Nephron progenitor cell (in vitro differentiated cells): ENCODE measurements around the gene PRSS58.

ENCODE experiments used
- DNase-seq: peaks from one replicate; pipeline ENCODE4 v3.0.0; 2021
- H3K27ac Mint-ChIP-seq: 2 replicates; pipeline ENCODE4 v1.8.0; 2021; ENCODE audit warnings: mild to moderate bottlenecking, moderate library complexity, mixed read lengths
- H3K27me3 Mint-ChIP-seq: 2 replicates; pipeline ENCODE4 v1.8.0; 2021; ENCODE audit warnings: mild to moderate bottlenecking, low read depth, mixed read lengths; ENCODE audit not compliant: poor library complexity
- H3K36me3 Mint-ChIP-seq: 2 replicates; pipeline ENCODE4 v1.8.0; 2021; ENCODE audit warnings: low read depth, mixed read lengths
- H3K4me1 Mint-ChIP-seq: 2 replicates; pipeline ENCODE4 v1.8.0; 2021; ENCODE audit warnings: mixed read lengths
- H3K4me3 Mint-ChIP-seq: 2 replicates; pipeline ENCODE4 v1.8.0; 2021; ENCODE audit warnings: mild to moderate bottlenecking, moderate library complexity, mixed read lengths
- H3K9me3 Mint-ChIP-seq: 2 replicates; pipeline ENCODE4 v1.8.0; 2021; ENCODE audit warnings: mild to moderate bottlenecking, moderate library complexity, mixed read lengths
- CTCF ChIP-seq: fragments of 200-600 bp; sonication (generic); IDR thresholded peaks from 2 replicates; pipeline ENCODE4 v1.5.0; 2021; ENCODE audit warnings: antibody characterized with exemption

The PRSS58 gene

GRCh38 chr7:142257958-142258357 lies at the start of gene PRSS58:
Gene PRSS58, minus strand, starts transcription at chr7:142258058. Its CDS starts 351 bp downstream, at chr7:142257707.
- DNase-seq, result no peak
- no peaks in the 10 kb centered on the region for H3K4me1 Mint-ChIP-seq
- TF ChIP-seq CTCF, result no peak
- H3K4me3 Mint-ChIP-seq, result no peak within 1 kb of the TSS
- H3K27ac Mint-ChIP-seq, result no peak within 1 kb of the TSS
- peaks cover 17% of the 10 kb centered on the region for H3K27me3 Mint-ChIP-seq
- no peaks in the 10 kb centered on the region for H3K36me3 Mint-ChIP-seq
- peaks cover 22% of the 10 kb centered on the region for H3K9me3 Mint-ChIP-seq

DNA sequence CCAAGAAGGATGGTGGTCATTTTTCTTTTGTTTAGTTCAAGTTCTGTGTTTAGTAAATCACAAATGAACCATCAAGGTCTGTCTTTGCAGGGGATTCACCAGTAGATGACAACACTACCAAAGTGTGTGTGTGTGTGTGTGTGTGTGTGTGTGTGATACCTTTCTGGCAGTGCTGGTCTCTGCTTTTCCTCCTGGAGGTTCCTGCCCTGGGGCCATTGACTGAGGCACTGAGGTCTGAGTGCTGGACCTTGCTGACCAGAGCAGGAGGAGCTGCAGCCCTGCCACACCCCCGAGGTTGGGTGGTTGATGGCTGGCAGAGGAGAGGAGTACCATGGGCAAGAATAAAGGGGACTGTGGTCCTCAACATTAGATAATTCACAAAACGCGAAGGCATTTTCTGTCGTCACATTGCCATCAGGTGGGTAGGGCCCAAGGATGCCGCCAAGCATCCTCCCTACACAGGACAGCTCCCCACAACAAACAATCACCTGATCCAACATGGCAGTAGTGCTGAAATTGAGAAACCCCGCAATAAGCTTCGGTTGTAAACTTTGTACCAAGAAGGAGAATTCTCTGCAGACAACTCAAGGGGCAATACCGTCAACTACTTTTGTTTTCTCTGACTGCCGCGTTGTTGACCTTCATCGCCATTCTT lies 49.5 kb upstream of the PRSS58 start:
- Mint-ChIP-seq H3K36me3 (no peaks in the 10 kb centered on the region), H3K4me3 (no peak overlapping the region)

GRCh38 chr7:142303650-142304049 lies 45.8 kb upstream of the PRSS58 start:
- DNase-seq, result peak; percentile 18
- peaks cover 9% of the 10 kb centered on the region for H3K4me1 Mint-ChIP-seq
- peak; percentile 51 for TF ChIP-seq CTCF
- no peaks in the 10 kb centered on the region for H3K9me3 Mint-ChIP-seq
- peaks cover 3% of the 10 kb centered on the region for H3K27me3 Mint-ChIP-seq
- no peak overlapping the region for H3K4me3 Mint-ChIP-seq
- H3K27ac Mint-ChIP-seq, result no peak overlapping the region
- H3K36me3 Mint-ChIP-seq, result no peaks in the 10 kb centered on the region

More for the DNA sequence above, 49.5 kb upstream of the PRSS58 start:
- Mint-ChIP-seq H3K27ac (no peak overlapping the region), H3K27me3 (peaks cover 3% of the 10 kb centered on the region), H3K9me3 (no peaks in the 10 kb centered on the region), H3K4me1 (peaks cover 9% of the 10 kb centered on the region)
- DNase-seq, result no peak
- no peak for TF ChIP-seq CTCF

GRCh38 chr7:142301923-142302550 lies 44.2 kb upstream of the PRSS58 start:
- no peak for DNase-seq

DNA sequence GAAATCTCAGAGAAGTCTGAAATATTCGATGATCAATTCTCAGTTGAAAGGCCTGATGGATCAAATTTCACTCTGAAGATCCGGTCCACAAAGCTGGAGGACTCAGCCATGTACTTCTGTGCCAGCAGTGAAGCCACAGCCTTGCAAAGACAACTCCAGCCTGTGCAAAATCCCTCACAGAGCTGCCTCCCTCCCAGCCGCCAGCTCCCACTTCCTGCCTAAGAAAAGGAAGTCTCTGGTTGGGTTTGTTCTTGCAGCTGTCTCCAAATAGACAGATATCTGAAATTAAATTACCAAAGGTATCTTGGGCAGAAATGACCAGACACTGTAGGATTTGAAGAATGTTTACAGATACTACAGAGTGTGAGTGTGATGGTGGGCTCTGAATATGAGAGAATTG lies 43.4 kb upstream of the PRSS58 start:
- no peak for DNase-seq
- no peak overlapping the region for H3K4me3 Mint-ChIP-seq

More at GRCh38 chr7:142301923-142302550, 44.2 kb upstream of the PRSS58 start:
- H3K4me3 Mint-ChIP-seq, result no peak overlapping the region
- peaks cover 5% of the 10 kb centered on the region for H3K4me1 Mint-ChIP-seq
- H3K9me3 Mint-ChIP-seq, result no peaks in the 10 kb centered on the region
- no peak overlapping the region for H3K27ac Mint-ChIP-seq
- peak; percentile 43 for TF ChIP-seq CTCF
- peaks cover 3% of the 10 kb centered on the region for H3K27me3 Mint-ChIP-seq
- H3K36me3 Mint-ChIP-seq, result no peaks in the 10 kb centered on the region

More for the DNA sequence above, 43.4 kb upstream of the PRSS58 start:
- TF ChIP-seq CTCF, result no peak
- peaks cover 5% of the 10 kb centered on the region for H3K4me1 Mint-ChIP-seq
- H3K27me3 Mint-ChIP-seq, result peaks cover under 1% of the 10 kb centered on the region
- H3K9me3 Mint-ChIP-seq, result no peaks in the 10 kb centered on the region
- H3K27ac Mint-ChIP-seq, result no peak overlapping the region
- no peaks in the 10 kb centered on the region for H3K36me3 Mint-ChIP-seq
